Transverse colon (tissue), 3 donors: ENCODE measurements around the gene C4orf51.

Experiments used
- POLR2A ChIP-seq: fragments of 450-650 bp; IDR thresholded peaks from one replicate; pipeline ENCODE4 v1.6.1; 2016; ENCODE audit warnings: antibody characterized with exemption, mild to moderate bottlenecking, moderate library complexity
- TF ChIP-seq, protein P1 (sequence below), 5 experiments: fragments of 200-600 bp in 3 of 5; fragments of 450-650 bp in 2 of 5; sonication (generic) in 3 of 5; IDR thresholded peaks; 1 replicate in 2 of 5; 2 replicates in 3 of 5; pipeline ENCODE4 v1.5.1; 2016 to 2017; ENCODE audit warnings: antibody characterized with exemption in 5 of 5, inconsistent platforms in 3 of 5, mild to moderate bottlenecking in 2 of 5, moderate library complexity in 1 of 5

DNA sequence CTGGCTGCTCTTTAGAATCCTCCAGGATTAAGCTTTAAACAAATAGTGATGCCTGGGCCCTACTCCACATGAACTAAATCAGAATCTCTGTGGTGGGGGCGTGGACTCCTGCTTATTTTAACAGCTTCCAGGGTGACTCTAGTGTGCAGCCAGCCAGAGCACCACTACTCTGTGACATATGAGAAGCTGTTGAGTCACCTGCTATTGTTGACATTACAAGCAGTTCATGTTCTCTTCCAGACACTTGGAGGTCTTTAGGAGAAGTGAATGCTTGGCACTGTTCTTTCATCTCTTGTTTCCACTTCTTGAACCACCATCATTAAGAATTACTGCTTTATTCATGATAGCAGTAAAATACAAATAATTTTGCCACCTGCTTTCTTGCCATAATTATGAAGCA, 426 bp upstream of the C4orf51 start:
- TF ChIP-seq, protein P1, sequence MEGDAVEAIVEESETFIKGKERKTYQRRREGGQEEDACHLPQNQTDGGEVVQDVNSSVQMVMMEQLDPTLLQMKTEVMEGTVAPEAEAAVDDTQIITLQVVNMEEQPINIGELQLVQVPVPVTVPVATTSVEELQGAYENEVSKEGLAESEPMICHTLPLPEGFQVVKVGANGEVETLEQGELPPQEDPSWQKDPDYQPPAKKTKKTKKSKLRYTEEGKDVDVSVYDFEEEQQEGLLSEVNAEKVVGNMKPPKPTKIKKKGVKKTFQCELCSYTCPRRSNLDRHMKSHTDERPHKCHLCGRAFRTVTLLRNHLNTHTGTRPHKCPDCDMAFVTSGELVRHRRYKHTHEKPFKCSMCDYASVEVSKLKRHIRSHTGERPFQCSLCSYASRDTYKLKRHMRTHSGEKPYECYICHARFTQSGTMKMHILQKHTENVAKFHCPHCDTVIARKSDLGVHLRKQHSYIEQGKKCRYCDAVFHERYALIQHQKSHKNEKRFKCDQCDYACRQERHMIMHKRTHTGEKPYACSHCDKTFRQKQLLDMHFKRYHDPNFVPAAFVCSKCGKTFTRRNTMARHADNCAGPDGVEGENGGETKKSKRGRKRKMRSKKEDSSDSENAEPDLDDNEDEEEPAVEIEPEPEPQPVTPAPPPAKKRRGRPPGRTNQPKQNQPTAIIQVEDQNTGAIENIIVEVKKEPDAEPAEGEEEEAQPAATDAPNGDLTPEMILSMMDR (IDR thresholded peaks at IDR 0.05): no peak
- no peak for TF ChIP-seq POLR2A
